Testis (tissue), 2 donors: ENCODE measurements around the gene MBD3L4.

Source experiments
- POLR2A ChIP-seq: fragments of 450-650 bp; IDR thresholded peaks from one replicate; pipeline ENCODE4 v1.6.1; 2017; ENCODE audit warnings: antibody characterized with exemption, mild to moderate bottlenecking, moderate library complexity
- TF ChIP-seq, protein P1 (sequence below), 3 experiments: fragments of 450-650 bp in 2 of 3; fragments of 200-600 bp in 1 of 3; sonication (generic) in 1 of 3; IDR thresholded peaks; one replicate each; pipeline ENCODE4 v1.5.1; 2016 to 2019; ENCODE audit warnings: antibody characterized with exemption in 3 of 3, mild to moderate bottlenecking in 2 of 3, moderate library complexity in 1 of 3

DNA sequence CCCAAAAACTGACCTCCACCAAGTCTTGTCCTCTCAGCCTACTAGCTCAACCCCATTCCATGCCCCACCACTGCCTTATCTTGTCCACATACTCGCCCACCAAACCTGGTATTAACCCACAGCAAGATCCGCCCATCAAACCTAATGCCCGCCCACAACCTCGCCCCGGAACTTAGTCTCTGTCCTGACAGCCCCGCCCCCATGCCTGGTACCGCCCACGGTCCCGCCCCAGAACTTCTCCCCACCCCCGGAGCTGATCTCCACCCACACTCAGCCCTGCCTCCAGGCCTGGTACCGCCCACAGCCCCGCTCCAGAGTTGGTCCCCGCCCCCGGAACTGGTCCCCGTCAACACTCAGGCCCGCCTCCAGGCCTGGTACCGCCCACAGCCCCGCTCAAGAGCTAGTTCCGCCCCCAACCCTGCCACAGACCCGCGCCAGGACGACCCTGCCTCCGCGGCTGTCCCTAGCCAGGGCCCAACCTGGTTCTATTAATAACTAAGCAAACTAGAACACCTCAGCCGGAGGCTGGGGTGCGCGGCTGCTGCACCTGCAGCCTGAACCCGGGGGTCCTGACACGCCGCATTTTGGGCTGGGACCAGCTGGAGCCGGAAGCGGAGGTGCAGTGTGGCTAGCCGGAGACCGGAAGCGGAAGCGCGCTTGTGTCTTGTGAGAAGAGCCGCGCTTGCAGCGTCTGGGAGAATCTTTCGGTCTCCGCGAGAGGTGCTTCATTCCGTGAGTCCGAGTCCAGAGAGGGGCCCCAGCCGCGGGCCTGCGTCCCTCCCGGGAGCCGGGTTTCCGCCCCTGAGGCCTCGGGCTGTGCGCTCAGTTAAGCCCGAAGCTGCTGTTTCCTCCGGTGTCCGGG, 29.3 kb upstream of the MBD3L4 start, which contains the start of gene ZNF557:
- no peak for TF ChIP-seq POLR2A
- TF ChIP-seq, protein P1, sequence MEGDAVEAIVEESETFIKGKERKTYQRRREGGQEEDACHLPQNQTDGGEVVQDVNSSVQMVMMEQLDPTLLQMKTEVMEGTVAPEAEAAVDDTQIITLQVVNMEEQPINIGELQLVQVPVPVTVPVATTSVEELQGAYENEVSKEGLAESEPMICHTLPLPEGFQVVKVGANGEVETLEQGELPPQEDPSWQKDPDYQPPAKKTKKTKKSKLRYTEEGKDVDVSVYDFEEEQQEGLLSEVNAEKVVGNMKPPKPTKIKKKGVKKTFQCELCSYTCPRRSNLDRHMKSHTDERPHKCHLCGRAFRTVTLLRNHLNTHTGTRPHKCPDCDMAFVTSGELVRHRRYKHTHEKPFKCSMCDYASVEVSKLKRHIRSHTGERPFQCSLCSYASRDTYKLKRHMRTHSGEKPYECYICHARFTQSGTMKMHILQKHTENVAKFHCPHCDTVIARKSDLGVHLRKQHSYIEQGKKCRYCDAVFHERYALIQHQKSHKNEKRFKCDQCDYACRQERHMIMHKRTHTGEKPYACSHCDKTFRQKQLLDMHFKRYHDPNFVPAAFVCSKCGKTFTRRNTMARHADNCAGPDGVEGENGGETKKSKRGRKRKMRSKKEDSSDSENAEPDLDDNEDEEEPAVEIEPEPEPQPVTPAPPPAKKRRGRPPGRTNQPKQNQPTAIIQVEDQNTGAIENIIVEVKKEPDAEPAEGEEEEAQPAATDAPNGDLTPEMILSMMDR (IDR thresholded peaks at IDR 0.05) = no peak
